HG02943 (cell line): ENCODE measurements around the gene SAMD4A.

Source experiments
- ATAC-seq: cut with Tn5 transposase; IDR thresholded peaks from one replicate; pipeline ENCODE4 v1.9.1; 2021; ENCODE audit warnings: mild to moderate bottlenecking, low read depth, moderate library complexity; ENCODE audit not compliant: unreplicated experiment

The SAMD4A gene

DNA sequence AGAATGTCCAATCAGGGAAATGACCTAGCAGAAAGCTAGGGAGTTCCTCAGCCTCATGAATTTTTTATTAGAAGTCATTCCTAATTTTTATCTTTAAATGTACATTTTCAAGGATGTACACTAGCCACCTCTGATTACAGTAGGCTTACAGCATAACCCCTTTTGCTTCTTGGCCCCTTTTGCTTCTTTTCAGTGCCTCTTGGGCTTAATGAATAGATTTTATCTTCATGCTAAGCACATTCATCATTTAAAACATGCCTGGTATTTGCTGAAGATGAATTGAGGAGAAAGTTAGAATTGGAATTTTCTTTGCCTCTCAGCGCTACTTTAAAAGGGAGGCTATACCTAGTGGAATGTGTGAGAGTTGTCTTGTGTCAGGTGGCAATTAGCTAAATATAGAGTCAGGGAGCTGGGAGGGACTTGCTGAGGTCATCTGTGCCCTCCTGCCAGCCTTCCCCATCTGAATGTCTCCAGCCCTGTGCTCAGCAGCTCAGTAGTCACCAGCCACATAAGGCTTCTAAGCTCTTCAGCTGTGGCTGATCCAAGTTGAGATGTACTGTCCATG is 132.1 kb downstream of the SAMD4A start:
- no peak for ATAC-seq

DNA sequence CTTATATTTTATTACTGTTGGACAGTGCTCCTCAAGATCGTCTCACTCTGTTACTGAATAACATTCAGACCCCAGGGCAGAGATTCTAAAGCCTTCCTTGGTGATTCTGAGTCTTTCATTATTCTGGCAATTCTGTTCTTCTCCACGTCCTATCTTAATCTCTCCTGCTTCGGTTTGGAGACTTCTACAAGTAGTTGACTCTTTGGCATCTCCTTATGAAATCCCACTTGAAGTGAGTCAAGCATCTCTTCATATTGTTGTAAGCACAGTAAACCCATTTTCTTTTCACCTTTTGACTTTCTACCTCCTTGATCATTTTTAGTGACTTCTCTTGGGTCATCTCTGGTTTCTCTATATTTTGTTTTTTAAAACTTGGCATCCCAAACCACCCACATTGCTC is 132.8 kb downstream of the SAMD4A start:
- no peak for ATAC-seq

GRCh38 chr14:54700717-54701116 is 133.8 kb downstream of the SAMD4A start:
- no peak for ATAC-seq

- ATAC-seq = no peak
Measured at GRCh38 chr14:54702014-54702491, 135.1 kb downstream of the SAMD4A start.

DNA sequence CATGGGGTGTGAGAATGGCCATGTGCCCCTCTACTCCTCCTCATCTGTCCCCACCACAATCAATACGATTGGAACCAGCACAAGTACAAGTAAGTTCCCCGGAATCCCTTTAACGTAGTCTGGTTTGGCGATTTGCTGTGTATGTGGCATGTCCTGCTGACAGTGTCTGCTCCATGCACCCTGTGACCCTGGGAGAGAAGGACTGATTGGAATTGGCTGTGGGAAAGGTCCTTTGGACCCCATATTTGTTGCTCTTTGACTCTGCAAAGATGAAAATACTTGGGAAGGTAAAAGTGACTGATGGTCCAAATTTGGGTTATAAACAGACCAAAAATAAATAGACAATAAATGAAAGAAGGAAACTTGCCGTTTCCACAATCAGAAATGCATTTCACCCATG is 135.6 kb downstream of the SAMD4A start:
- no peak for ATAC-seq

DNA sequence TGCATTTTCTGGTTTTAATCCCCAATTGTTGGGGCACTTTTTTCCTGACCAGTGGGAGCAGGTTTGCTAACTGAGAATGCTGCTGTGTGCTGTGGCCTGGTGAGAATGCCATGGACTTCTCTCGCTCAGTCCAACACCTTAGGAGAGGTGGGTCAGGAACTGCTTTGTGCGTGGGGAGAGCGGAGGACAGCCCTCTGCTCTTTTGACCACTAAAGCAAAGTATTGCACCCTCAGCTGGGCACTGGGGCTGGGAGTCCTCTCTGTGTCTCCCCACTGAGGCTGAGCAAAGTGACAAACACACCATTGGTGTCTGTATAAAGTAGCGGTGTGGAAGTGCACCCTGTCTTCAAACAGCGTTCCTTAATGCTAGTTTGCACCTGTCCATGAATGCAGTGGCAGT is 136.2 kb downstream of the SAMD4A start:
- ATAC-seq = no peak

GRCh38 chr14:54703724-54704123 is 136.8 kb downstream of the SAMD4A start:
- ATAC-seq = no peak

DNA sequence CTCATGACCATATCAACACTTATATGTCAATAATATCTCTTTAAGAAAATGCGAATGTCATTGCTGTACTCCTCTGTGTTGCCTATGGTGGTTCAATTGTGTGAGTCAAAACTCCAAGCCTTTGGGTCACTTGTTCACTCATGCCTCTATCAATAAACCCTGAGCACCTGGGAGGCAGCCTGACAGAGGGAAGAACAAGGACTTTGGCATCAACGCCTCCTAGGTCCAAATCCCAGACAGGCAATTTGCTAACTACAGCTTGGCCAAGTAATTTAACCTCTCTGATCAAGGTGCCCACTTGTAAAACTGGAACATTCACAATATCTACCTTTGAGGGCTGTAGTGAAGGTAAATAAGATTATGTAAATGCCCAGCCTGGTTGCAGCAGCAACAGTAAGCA is 137.8 kb downstream of the SAMD4A start:
- no peak for ATAC-seq

- ATAC-seq = no peak
Measured at GRCh38 chr14:54706769-54707168, 139.8 kb downstream of the SAMD4A start.

GRCh38 chr14:54708161-54708560 is 141.2 kb downstream of the SAMD4A start:
- ATAC-seq = no peak

DNA sequence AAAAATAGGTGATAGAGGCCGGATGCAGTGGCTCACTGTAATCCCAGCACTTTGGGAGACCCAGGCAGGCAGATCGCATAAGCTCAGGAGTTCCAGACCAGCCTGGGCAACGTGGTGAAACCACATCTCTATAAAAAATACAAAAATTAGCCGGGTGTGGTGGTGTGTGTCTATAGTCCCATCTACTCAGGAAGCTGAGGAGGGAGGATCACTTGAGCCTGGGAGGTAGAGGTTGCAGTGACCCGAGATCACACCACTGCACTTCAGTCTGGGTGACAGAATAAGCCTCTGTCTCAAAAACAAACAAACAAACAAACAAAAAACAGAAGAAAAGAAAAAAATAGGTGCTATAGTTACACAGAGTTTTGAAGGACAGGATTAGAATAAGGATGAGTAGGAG is 142.1 kb downstream of the SAMD4A start:
- no peak for ATAC-seq

DNA sequence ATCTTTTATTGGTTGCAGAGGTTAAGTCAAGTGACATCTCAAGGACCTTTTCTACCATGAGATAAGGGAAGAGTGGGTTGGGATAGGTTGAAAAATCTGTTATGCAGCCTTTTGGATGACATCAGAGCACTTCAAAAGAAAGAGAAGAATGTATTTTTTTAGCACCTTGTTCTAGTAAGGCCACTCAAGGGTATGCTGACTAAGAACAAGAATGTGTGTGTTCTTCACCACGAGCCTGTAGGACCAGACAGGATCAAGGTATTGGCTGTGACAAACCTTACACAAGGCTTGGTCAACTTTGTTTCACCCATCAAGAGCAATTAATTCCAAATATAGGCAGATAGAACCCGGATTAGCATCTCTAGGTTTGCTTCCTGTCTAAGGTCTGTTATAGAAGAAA is 142.5 kb downstream of the SAMD4A start:
- ATAC-seq = no peak

DNA sequence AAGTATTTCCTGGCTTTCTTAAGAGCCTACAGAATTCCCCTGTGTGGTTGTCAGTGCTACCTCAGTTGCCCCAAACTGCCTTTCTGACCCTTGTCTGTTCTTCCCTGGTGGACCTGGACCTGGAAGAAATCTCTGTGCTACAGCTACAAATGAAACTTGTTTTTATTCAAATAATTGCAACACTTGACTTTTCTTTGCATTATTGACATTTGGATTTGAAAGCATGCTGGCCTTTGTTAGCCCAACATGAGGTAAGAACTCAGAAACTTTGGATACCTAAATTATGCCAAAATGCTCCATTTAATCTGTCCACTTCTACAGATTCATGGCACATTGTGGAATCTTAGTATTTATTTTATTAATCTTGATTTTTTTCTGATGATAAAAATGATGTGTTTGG is 142.9 kb downstream of the SAMD4A start:
- ATAC-seq = no peak

- no peak for ATAC-seq
Measured at GRCh38 chr14:54711312-54711711, 144.4 kb downstream of the SAMD4A start.

- no peak for ATAC-seq
Measured at GRCh38 chr14:54711812-54712464, 145.0 kb downstream of the SAMD4A start.

DNA sequence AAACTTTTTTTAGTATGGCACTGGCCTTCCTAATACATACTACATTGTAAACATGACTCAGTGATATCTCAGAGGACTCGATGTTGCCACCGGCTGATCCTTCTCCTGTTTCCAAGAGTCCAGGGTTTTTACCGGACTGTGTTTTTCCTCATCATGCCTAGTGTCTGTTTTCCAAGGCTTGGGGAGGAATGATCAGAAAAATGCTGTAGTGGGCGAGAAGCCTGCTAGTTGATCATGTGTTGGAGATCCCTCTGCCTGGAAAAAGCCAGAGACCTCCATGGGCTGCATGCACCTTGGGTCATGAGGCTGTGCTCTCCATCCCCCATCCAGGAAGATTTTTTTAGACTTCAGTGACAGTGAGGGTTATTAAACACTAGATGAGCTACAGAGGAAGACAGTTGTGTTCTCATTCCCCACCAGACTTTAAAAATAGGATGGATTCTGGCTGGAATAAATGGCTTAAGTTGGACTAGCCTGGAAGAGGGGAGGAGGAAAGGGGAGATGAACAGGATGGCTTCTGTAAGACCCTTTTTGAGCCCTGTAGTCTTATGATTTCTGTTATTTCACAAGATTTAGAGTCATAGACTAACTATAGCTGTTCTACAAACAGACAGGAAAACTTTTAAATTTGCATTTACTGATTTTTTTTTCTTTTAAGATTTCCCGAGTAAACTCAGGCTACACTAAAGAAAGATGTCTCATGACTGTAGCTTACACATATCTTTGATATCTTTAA is 145.7 kb downstream of the SAMD4A start:
- ATAC-seq = no peak

DNA sequence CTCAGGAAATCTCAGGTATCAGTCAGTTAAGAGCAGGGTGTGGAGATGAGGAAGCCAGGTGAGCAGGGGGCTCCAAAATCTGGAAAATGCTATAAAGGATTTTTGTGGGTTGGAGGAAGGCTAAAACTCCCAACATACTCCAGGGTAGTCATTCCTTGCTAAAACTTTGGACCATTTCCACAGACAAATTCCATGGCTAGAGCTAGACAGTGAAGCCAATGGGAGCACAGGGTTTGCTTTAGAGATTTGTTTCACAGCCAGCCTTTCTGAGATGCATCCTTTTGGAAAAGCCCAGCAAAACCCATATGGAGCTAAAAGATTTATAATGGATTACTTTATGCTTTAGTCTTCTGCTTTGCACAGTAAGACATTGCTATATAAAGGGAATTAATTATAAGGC is 146.5 kb downstream of the SAMD4A start:
- ATAC-seq = no peak

- no peak for ATAC-seq
Measured at GRCh38 chr14:54715239-54715638, 148.3 kb downstream of the SAMD4A start.

- ATAC-seq = no peak
Measured at GRCh38 chr14:54715811-54716210, 148.9 kb downstream of the SAMD4A start.

GRCh38 chr14:54716862-54717261 is 149.9 kb downstream of the SAMD4A start:
- ATAC-seq = no peak

GRCh38 chr14:54718046-54718445 is 151.1 kb downstream of the SAMD4A start:
- ATAC-seq = no peak

DNA sequence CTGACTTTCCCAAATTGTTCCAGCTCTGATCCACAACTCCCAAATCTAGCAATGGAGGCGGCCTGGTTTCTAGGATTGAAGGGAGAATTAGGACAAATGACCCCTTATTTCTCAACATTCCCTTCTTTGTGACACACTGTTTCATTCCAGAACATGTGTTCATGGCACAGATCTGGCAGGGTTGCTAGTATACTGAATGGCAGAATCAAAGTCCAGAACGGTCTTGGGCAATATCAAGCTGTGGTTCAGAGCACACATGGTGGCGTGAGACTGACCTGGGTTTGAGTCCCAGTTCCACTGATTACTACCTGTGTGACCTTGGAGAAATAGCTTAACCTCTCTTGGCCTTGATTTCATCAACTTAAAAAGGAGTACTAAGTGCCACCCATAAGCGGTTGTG is 152.5 kb downstream of the SAMD4A start:
- no peak for ATAC-seq
